C4-2B (cell line): Measurements from ENCODE around the gene PTPRN2.

Experiments used
- H3K27ac ChIP-seq: fragments of 450-650 bp; 2 replicates; pipeline ENCODE4 v1.5.1; 2017
- CTCF ChIP-seq: fragments of 450-650 bp; conservative IDR thresholded peaks from 2 replicates; pipeline ENCODE4 v1.5.1; 2017; ENCODE audit warnings: mild to moderate bottlenecking
- ZFX ChIP-seq: fragments of 450-650 bp; IDR thresholded peaks from 2 replicates; pipeline ENCODE4 v1.6.1; 2017

PTPRN2 gene

GRCh38 chr7:158447506-158448171, 140.0 kb downstream of the PTPRN2 start:
- H3K27ac ChIP-seq = no peak overlapping the region
- TF ChIP-seq CTCF = no peak
- TF ChIP-seq ZFX = no peak

GRCh38 chr7:158447151-158447505, 140.5 kb downstream of the PTPRN2 start:
- H3K27ac ChIP-seq = no peak overlapping the region

GRCh38 chr7:158446706-158447105, 140.9 kb downstream of the PTPRN2 start:
- H3K27ac ChIP-seq = no peak overlapping the region
- no peak for TF ChIP-seq ZFX
- no peak for TF ChIP-seq CTCF

More at GRCh38 chr7:158447151-158447505, 140.5 kb downstream of the PTPRN2 start:
- TF ChIP-seq ZFX = no peak
- TF ChIP-seq CTCF = no peak

GRCh38 chr7:158446281-158446680, 141.3 kb downstream of the PTPRN2 start:
- no peak for TF ChIP-seq ZFX
- TF ChIP-seq CTCF = no peak
- H3K27ac ChIP-seq = no peak overlapping the region

- H3K27ac ChIP-seq = no peak overlapping the region
- TF ChIP-seq CTCF (no peak), ZFX (no peak)
These were observed 142.0 kb downstream of the PTPRN2 start for GRCh38 chr7:158445421-158446175.

GRCh38 chr7:158444501-158445420, 142.9 kb downstream of the PTPRN2 start:
- no peak overlapping the region for H3K27ac ChIP-seq
- TF ChIP-seq ZFX (no peak), CTCF (no peak)
